GM21447 (cell line): Measurements from ENCODE around the gene XXYLT1.

Experiments used
- ATAC-seq: cut with Tn5 transposase; IDR thresholded peaks from one replicate; pipeline ENCODE4 v1.9.1; 2021; ENCODE audit not compliant: unreplicated experiment

The XXYLT1 gene

DNA sequence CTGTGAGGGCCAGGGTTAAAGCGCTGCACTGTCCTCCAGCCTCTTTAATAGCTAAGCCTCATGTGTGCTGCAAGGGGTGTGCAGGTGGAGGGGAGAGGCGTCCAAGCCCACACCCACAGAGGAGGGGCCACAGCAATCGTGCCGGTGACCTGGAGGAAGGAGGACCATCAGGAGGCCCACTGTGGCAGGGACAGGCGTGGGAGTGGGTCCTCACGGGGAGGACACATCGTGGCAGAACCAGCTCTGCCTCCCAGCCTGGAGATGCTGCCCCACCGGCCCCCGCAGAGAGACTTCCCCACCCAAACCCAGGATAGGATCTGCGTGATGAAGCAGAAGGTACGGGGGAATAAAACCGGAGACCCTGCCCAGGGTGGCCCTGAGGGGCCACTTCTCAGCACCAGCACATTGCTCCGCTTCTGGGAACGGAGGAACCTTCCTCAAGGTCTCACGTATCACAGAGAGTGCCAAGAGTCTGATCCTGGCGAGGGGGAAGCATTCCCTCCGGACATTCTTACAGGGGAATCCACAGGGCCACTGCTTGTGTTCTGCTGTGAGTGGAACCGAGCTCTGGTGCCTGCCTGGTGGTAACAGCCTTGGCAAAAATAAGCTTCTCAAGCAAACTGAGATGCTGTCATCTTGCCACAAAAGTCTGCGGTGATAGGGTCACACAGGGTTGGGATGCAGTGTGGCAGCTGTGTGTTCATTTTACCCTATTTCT, 199.8 kb downstream of the XXYLT1 start:
- no peak for ATAC-seq

DNA sequence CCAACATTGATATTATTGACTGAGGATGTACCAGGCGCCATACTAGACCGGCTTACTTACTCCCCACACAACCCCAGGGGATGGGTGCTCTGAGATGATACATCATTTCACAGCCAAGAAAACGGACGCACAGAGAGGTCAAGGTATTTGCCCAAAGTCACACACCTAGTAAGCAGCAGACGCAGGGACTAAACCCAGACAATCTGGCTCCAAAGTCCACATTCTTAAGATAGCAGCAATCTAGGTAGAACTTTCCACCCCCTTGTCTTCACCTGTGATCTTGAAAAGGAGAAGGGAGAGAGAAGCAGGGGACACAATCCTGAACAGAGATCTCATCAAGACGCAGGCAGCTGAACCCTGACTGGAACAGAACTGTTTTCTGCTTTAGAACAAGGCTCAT, 200.6 kb downstream of the XXYLT1 start:
- ATAC-seq: no peak

DNA sequence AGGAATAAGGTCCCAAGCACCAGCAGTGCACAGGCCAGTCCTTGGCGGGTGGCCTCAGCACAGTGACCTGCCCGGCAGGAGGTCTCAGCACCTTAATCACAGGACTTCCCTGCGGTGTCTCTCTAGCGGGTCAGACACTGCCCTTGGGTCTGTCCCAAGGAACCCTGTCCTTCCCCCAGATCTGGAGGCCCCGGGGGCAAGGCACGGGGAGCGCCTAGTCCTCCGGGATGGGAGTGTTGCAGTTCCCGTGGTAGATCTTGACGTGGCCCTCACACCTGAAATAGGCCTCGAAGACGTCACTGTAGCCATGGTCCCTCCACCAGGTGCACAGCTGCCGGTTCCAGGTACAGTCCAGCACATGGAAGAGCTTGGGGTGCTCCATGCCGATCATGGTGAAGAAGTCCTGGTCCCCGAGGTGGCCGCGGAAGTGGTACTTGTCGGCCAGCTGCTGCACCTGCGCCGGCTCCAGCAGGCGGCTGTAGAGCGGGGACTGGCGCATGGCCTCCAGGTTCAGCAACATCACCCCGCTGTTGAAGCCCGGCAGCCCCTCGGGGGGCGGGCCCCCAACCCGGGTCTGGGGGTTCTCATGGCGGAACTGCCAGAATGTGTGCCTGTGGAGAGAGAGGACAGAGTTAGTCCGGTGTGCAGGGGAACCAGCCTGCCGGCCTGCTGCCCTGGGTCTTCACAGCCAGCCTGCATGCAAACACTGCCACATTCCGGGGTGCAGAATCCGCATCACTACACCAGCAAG, 201.3 kb downstream of the XXYLT1 start:
- no peak for ATAC-seq

DNA sequence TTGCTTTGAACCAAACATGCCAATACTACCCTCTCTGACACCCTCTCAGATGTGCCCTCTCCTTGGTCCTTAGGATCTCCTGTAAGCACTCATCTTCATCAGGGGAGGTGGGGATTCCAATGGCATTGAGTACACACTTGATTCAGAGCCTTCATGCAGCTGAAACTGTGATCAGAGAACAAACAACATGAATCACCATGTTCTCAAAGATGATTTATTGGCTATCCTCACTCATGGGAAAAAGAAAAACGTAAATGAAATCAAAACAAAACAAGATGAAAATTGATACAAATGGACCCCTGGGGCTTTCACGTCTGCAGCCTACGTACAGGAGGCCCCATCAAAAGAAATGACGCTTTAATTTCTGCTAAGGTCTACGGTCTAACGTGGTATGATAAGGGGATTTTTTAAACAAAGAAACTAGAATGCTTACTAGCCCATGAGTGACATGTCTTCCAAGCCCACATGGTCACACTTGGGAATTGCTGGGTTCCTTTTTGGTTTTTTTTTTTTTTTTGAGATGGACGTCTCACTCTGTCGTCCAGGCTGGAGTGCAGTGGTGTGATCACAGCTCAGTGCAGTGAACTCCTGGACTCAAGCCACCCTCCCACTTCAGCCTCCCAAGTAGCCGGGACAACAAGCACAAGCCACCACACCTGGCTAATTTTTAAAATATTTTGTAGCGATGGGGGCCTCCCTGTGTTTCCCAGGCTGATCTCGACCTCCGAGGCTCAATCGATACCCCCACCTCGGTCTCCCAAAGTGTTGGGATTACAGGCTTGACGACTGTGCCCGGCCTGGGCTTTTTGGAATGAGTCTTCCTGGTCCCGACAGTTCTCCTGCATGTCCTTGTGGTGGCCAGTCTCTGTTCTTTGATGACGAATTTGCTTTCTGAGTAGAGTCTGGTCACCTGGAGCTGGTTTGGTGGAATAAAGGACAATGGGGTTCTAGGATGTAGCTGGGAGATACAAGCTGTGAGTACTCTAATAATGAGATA, 202.6 kb downstream of the XXYLT1 start:
- ATAC-seq: no peak

DNA sequence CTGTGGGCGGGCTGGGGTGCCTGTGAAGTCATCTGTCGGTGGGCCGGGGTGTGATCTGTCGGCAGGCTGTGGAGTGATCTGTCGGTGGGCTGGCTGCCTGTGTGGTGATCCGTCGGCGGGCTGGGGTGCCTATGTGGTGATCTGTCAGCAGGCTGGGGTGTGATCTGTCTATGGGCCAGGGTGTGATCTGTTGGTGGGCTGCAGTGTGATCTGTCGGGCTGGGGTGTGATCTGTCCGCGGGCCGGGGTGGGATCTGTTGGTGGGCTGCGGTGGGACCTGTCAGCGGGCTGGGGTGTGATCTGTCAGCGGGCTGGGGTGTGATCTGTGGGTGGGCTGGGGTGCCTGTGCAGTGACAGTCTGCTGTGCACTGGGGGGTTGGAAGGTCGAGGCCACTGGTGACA, 204.5 kb downstream of the XXYLT1 start:
- ATAC-seq: no peak

DNA sequence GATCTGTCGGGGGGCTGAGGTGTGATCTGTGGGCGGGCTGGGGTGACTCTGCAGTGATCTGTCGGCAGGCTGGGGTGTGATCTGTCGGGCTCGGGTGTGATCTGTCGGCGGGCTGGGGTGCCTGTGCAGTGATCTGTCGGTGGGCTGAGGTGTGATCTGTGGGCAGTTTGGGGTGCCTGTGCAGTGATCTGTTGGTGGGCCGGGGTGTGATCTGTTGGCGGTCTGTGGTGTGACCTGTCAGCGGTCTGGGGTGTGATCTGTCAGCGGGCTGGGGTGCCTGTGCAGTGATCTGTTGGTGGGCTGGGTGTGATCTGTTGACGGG, 205.1 kb downstream of the XXYLT1 start:
- ATAC-seq: no peak

DNA sequence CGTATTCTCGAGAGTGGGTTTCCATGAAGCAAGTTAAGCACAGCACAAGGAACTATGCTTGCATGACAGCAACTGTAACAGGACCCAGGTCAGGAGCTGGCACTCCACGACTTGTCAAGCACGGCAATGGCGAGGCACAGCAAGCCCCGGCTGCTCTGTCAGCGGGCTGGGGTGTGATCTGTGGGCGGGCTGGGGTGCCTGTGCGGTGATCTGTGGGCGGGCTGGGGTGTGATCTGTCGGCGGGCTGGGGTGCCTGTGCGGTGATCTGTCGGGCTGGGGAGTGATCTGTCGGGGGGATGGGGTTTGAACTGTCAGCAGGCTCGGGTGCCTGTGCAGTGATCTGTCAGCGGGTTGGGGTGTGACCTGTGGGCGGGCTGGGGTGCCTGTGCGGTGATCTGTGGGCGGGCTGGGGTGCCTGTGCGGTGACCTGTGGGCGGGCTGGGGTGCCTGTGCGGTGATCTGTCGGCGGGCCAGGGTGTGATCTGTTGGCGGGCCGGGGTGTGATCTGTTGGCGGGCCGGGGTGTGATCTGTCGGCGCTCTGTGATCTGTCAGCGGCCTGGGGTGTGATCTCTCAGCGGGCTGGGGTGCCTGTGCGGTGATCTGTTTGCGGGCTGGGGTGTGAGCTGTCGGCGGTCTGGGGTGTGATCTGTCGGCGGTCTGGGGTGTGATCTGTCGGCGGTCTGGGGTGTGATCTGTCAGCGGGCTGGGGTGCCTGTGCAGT, 205.7 kb downstream of the XXYLT1 start:
- no peak for ATAC-seq

DNA sequence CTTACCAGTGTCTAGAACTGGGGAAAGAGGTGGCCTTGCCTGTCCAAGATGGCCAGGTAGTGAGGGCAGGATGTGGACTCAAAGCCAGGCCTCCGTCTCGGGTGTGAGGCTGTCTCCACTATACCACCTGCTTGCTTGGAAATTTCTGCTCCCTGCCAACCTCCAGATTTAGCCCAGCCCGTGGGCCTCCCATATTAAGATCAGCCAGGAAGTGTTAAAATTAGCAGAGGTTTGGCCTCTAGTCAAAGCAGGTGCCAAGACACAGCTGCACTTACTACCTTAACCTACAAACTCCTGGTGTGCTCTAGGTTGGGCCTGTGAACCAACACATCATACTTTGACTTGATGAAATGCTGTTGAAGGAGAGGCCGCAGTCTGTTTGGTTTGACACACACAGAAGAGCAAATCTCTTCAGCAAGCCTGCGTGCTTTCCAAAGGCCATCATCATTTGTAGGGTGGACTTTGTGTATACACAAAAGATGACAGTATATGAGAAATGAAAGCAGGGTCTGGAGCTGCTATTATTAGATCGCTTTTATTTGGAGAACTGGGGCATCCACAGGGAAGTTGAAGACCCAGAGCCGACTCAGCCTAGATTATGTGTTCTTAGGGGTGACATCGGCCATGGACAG, 206.5 kb downstream of the XXYLT1 start:
- no peak for ATAC-seq

DNA sequence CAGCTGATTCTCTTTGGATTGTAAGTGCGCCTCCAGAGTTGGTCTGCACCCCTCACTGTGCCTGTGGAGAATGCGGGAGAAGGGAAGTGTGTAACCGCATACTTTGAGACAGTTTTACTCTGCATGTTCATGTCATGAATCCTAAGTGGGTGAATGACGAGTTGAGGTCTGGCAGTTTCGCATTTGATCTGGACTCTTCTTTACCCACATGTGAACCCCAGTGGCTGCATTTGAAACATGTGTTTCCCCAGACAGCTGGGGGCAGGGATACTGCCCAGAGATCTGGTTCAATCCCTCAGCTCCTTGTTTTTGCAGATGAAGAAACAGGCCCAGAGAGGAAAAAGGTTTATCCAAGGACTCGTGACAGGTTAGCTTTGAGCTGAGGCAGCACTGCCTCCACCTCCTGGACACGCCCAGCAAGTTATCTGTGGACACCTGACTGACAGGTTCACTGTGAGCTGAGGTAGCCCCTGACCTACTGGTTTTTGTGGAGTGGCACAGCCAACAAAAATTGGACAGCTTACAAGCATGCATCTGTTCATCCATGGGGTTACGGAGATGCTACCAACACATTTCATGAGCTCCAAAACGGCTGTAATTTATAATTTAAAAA, 207.3 kb downstream of the XXYLT1 start:
- ATAC-seq: no peak

DNA sequence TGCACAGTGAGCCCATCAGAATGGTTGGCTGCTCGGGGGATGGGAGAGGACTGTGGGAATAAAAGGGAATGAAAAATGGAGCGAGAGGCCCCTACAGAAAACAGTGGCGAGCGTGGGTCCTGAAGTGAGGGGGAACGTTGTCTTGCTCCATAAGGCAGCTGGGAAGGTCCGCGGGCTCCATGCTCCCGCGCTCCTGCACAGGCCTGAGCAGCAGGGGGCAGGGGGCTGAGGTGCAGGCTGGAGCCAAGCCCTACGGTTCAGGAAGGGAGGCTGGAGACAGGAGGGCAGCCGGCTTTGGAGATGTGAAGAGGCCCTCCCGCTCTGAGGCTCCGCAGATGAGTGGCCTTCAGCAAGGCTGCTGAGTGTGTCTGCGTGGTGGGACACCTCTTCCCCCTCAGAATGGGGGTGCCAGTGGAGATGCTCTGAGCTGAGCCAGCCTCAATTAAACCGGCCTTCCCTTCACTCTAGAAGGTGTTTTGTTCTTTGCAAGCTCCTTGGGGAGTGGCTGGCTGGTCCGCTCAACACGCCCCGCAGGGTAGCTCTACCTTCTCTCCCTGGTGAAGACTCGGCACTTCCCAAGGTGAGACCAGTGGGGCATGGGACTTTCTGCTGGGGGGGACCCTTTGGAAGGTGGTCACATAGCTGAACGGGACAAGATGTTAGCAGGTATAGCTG, 208.0 kb downstream of the XXYLT1 start:
- ATAC-seq: no peak

DNA sequence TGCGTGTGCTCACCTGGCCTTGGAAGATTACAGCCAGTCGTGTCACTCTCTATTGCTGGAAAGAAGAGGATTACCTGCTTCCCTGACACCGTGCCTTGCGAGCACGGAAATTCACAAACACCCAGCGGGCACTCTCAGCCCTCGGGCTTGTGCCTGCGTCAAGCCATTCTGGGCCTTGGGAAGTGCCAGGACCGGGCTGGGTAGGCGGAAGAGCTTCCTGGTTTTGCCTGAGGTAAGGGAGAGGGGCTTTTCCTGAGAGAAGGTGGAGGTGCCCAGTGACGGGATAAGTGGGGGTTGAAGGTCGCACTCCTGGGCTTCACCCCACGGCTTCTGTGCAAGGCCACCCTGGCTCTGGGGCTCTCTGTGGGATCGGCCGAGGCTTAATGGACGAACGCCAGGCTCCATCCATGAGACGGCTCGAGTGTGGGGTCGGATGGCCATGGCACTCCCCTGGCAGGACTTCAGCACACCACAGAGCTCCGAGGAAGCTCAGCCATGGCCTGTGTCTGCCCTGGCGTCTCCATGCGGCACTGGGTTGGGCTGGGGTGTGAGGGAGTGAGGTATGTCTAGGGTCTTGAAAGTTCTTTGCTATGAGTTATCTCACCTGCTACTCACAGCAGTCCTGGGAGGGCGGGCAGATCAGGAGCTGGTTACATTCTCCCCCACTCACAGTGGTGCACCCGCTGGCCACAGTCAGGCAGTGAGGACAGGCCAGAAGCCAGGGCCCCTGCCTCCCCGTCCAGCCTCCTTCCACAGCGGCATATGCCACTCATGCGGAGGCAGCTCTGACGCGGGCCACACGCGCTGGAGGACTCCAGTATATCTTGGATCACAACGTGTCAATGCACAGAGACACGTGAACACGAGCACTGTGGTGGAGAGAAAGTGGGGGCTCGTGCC, 209.0 kb downstream of the XXYLT1 start:
- ATAC-seq: no peak

DNA sequence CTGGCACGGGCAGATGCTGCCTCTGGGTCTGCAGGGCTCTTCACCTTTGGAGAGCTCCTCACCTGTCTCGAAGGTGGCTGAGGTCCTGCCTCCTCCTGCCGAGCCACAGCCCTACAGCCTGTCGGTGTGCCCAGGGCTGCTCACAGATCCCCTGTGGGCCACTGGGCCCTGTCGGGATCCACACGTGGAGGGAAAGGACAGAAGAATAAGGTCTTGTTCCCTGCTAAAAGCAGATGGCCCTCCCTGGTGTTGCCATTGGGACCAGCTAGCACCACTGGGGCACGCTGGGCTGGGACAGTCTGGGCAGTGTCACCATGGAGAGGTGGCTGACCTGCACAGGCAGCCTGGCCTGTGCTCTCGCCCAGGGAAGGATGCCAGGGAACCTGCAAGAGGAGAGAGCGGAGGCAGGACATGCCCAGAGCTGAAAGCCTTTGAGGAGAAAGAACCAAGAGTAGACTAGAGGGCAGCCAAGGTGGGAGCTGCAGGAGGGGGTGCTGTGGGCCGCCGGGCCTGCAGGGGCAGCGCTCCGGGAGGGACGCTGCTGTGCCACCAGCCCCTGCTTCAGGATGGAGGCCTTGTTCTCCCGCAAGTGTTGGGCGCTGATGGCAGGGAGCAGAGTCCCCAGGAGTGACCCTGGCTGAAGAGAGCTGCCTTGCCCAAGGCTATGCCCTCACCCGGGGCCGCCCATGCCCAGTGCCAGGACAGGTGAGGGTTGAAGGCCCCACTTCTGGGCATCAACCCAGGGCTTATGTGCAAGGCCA, 210.2 kb downstream of the XXYLT1 start:
- no peak for ATAC-seq

DNA sequence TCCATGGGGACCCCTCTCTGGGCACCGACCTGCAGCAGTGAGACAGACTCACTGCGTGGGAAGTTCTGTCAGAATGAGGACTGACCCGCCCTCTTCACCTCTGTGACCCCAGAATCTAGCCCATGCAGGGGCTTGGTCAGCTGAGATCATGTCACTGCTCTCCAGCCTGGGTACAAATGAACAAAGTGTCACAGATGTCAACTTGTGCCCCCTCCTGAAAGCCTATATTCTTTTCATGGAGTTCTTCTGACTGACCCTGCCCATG, 210.8 kb downstream of the XXYLT1 start:
- no peak for ATAC-seq

DNA sequence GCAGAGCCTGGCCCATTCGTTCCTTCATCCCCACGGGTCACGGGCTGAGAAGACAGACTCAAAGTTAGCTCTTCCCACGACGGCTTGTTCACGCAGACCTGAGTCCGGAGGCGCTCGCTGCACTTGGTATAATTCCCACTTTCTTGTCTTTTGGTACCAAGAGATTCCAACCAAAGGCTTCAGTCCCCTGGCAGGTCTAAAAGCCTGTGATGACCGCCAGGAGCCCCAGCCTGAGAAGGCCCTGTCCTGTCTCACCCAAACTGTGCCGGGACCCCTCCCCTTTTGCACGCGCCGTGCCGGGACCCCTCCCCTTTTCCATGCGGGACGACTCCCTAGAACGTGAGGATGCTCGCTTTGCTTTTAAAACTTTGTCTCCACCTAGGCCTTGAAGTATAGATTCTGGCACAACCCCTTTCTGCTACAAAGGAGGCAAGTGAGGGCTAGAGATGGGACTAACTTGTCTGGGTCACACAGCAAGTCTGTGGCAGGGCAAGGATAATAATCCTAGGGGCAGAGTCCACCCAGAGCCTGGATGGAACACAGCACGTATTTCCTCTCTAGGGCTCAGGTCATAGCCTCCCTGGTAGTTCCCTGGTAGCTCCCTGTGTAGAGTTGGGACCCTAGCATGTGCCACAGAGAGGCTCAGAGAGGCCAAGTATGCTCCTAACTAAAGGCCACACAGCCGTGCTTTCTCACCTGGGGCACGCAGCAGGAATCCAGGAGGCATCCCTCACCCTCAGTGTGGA, 211.3 kb downstream of the XXYLT1 start:
- no peak for ATAC-seq

DNA sequence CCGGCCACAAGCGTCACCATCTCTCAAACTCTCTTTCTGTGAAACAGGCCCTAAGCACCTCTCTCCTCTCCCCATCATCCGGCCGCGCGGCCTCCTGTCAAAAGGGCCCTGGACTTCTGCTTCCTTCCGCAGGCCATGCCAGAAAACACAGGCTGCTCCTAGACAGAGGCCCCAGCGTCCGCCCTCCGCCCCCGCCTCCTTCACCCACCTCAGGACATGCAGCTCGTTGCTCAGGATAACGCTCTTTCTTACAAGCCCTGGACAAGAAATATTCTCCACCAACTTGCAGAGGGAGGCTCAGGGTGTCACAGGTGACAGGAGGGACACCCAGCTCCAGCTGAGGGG, 212.0 kb downstream of the XXYLT1 start:
- no peak for ATAC-seq

DNA sequence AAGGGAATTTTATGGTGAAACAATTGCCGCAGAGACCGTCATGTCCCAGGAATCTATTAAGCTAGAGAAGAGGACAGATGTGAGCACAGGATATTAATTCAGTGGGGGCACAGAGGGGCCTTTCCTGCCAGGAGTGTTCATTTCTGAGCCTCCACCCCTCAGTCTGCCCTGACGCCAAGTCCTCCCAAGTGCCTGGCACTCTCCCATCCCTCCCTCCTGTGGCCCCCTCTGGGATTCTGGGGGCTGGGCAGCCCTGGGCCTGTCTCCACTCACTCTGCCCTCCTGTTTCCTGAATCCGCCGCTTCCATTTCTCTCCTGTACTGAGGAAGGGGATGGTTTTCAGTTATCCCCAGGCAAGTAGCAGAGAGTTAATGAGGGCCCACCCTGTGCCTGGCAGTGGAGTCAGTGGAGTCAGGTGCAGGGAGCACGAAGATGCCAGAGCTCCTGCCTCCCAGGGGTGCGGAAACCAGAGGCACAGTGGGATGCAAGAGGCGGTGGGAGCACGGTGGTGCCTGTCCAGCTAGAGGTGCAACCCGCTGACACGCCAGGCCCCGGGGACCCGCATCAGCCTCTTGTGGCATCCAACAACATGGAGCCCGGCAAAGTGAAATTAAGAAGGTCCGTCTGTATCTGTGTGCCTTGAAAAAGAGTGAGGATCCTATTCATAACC, 212.5 kb downstream of the XXYLT1 start:
- ATAC-seq: no peak

DNA sequence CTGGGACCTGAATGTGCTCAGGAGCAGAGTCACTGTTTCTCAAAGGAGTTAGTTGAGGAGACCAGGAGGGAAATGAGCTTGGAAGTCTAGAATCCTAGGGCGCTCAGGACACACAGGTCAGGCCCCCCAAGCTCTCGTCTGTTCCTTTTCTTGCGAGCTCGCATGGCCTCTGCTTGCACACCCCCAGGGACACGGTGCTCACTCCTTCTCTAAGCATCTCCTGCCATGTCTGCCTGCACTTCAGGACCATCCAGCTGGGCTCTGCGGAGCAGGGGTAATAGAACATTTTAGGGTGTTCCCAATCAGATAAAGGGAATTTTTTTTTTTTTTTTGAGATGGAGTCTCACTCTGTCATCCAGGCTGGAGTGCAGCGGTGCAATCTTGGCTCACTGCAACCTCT, 213.2 kb downstream of the XXYLT1 start:
- ATAC-seq: no peak
